HG03439 (cell line): ENCODE data around the gene SLC30A3.

Experiments
- ATAC-seq: cut with Tn5 transposase; IDR thresholded peaks from one replicate; pipeline ENCODE4 v1.9.1; 2021; ENCODE audit warnings: mild to moderate bottlenecking, moderate library complexity; ENCODE audit not compliant: unreplicated experiment

Gene SLC30A3

DNA sequence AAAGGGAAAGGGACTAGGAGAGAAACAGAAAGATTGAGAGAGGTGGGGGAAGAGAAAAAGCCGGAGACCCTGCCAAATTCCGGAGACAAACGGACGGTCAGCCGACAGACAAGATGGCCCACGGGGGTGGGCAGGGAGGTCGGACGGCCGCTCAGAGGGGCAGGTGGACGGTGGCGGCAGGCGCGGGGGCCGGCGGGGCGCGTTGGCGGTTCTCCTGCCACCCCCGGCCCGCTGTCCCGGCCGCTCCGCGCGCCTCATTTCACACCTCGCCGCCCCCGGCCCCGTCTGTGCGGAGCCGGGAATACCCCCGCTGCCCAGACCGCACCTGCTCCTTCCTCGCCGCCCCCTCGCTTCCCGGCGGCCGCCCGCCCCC lies 935 bp downstream of the SLC30A3 start:
- ATAC-seq: no peak

DNA sequence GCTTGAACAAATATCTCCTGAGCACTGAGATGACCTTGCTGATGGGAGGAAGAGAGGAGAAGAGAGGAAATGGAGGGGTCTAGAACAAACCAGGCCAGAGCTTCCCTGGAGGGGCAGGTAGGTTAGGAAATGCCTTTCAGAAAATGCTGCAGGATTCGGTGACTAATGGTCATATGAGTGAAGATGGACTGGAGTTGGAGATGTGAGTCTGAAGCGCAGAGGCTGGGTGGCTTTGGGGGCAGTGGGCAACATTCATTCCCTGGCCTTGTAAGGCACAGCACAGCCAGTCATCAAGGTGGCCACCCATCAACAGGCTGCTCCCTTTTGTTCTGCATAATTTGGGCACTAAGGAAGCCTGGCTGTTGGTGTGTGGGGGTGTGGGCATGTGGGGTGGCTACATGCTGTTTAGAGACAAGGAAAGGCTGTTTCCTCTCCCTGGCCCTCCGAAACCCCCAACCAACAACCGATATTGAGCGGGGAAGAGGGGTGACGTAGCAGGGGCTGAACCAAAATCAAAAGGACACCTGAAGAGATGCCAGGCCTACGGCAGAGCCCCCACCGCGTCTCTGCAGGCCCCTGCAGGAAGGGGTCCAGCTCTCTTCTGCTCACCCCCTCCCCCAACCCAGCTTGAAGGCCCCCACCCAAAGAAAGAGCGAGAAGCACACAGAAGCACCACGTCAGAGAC lies 1.5 kb downstream of the SLC30A3 start:
- ATAC-seq: no peak

DNA sequence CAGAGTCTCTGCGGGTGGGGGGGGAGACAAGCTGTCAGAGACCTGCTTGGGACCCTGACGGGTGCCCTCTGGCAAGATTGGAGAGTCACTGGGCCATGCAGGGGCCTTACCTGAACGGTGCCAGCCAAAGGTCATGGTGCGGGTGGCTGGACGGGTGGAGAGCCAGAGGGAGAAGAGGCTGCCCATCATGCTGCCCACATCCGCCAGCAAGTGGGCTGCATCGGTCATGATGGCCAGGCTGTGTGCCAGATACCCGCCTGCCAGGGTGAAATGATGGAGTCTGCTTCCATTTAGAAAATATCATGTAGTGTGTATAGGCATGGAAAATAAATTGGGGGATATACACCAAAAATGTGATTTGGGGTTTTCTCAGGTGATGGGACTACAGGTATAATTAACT lies 4.8 kb downstream of the SLC30A3 start:
- no peak for ATAC-seq

DNA sequence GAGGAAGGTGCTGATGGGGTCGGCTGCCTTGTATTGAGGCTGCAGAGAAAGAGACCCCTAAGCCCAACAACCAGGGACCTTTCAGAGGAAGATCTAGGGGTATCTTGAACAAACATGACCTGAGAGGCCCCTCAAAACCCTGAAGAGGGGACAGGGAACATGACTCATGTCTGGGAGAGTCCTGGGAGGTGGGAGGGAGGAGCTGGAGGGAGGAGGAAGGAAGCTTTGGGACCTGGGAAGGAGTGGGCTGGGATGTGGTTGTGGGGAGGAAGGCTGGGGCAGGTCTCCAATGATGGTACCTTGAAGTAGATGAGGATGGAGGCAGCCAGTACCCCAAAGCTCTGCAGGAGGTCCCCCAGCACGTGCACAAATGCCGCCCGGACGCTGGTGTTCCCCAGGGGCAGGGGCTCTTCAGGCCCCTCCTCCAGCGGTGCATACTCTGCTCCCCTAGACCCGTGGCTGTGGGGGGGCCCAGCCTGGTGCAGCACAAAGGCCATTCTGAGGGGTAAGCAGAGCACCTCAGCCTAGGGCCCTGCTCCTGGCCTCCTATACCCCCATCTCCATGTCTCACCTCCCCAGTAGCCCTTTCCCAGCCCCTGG lies 5.9 kb downstream of the SLC30A3 start:
- ATAC-seq: no peak

DNA sequence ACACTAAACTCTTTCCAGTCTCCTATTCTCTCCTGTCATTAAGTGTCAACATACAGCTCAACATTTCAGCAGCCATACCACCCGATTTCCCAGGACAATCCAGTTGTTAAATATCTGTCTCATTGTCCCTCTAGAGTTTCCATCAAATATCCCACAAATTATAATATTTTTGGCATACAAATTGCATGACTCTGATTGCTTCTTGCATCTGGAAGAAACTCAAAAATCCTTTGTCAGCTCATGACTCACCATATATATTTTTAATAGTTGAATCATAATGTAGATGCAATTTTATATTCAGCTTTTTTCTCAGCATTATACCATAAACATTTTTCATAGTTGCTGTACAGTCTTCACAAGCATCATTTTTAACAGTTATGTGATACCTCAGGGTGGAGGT lies 7.2 kb downstream of the SLC30A3 start:
- no peak for ATAC-seq

DNA sequence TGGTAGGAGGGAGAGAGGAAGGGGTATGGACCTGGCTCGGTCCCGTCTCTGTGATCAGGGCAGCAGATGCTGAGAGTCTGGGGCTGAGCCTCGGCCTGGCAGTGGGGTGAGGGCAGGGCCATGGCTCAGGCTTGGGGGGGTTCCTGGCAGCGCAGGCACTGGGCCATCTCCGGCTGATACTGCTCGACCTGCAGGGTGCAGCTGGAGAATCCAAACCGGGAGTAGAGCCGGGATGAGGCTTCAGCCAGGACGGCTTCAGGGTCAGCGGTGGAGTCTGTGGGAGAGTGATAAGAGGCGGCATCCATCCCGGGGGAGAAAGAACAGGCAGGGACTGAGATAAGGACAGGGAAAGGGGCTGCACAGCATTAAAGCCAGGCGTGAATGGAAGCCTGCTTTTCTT lies 7.7 kb downstream of the SLC30A3 start:
- no peak for ATAC-seq

DNA sequence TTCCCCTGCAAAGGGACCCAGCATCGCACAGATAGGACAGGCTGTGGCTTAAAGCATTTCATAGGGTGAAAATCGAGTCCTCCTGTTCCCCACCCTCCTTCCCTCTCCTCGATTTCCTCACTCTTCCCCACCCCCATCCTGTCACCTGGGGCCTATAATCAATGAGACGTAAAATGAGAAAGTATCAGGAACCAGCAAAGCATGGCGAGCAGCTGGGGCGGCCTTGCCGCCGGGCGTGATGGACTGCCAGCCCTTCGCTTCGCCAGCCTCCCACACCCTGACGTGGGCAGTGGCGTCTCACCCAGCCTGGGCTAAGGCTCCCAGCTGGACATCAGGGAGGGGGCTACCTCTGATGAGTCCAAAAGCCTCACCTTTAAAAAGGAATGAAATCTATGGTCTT lies 11.1 kb downstream of the SLC30A3 start:
- ATAC-seq: no peak

DNA sequence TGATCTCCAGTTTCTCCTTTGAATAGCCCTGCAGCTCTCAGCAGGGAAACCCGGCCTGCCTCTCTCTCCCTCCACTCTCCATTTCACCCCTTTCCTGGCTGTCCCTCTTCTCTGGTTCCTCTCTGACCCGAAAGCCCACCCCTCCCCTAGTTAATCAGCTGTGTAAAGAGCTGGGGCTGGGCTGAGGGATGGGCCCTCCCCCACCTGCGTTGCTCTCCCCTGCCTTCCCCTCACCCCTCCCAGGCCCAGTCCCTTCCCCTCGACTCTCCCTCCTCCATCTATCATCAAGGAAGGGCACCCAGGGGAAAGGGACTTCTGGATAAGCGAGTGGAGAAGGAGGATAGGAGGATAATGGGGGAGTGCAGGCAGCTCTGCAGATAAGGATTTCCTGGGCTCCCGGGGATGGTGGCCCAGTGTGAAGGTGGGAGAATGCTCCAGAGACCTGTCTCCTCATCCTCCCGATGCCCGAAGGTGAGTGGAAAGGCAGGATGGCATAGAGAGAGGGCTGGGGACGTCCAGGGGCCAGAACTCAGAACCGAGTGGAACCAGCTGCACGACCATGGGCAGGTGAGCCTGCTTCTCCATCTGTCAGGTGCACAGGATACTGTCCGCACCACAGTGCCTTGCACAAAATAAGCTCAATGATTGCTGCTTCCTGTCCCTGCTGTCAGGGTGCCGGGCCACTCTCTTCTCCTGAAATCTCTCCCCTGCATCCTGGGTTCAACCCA lies 12.0 kb downstream of the SLC30A3 start:
- no peak for ATAC-seq

DNA sequence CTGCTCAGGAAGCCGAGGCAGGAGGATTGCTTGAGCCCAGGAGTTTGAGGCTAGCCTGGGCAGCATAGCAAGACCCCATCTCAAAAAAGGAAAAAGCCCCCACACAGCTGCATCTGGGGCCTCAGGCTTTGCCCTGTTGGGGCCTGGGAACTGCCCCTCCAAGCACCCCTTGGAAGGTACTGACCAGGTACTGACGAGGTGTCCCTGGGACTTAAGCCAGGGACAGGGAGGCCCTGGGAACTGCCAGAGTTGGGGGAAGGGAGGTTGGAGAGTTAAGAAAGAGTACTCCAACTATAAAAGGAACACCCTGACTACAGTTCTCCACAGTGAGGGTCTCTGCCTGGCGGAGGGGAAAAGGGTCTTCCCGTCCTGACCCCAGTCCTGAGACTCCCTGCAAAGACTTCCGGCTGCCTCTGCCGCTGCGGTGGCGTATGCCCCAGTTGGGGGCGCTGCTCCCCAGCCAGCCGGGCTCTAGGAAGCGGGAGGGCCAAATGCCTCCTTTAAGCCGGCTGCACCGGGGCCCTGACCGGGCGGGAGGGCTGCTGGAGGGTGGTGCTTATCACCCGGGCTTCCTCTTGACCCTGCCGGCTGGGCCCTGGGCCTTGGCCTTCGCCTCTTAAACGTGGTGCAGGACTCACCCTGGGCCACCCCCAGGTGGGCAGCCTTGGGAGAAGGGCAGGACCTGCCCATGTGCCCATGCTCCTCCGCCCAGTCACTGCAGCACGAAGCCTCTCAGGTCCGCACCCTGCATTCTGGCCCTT lies 12.8 kb downstream of the SLC30A3 start:
- ATAC-seq: no peak

DNA sequence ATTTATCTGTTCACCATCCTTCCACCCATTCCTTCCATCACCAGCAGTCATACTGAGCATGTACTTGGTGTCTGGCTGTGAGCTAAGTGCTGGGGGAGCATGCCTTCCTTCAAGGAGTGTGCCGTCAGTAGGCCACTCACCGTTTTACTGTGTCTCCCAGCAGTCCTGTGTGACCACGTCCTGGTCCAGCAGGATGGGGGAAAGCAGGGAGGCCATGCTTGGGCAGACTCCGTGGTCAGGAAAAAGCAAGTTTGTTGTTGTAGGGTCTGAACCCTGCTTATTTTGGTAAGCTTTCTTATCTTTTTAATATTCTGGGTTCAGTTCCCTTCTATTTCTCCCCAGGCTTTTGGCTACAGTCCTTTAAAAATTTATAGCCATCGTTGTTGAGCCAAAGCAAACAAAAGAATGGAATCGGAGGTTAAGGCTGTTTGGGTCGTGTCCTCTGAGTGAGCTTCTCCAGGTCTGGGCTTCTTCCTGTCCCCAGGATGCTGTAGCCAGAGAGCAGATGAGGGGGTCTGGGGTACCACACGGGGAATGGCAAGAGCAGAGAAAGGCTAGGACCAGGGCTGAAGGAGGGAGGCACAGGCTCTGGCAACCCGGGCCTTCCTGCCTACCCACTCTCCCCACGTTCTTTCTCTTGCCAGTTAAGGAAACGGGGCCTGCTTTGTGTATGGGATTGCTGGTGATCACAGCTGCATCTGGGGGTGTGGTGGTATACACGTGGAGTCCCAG lies 13.5 kb downstream of the SLC30A3 start:
- no peak for ATAC-seq

DNA sequence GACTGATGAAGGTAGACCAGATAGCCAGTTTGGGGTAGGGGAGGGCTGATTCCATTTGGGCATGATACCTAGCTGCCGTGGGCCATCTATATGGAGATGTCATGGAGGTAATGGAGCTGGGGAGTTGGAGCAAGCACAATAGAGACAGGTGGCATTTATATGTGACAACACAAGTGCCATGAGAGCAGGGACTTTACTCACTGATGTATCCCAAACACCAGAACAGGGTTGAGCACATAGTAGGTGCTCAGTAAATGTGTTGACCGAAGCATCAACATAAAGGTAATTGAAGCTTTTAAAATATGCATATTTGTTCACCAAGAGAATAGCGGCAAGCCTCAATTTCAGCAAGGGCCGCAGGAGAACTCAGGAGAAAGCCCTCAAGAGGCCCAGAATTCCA lies 15.0 kb downstream of the SLC30A3 start:
- ATAC-seq: no peak

DNA sequence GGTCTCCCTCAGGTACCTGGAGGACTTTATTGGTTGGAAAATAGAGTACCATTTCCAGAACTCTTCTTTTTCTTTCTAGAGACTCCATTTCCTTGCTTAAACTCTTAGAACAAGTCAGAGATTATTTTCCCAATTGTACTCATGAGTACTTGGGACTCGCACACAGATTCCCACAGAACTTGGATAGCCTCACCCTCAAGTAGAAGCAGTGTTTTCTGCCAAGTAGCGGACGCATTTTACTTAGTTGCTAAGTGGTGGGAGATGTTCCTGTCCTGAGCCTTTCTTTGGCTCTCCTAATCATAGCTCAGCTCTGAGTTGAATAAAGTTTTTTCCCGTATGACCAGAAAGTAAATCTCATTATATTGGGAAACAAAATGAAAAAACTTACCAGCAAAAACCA lies 17.2 kb downstream of the SLC30A3 start:
- ATAC-seq: no peak

DNA sequence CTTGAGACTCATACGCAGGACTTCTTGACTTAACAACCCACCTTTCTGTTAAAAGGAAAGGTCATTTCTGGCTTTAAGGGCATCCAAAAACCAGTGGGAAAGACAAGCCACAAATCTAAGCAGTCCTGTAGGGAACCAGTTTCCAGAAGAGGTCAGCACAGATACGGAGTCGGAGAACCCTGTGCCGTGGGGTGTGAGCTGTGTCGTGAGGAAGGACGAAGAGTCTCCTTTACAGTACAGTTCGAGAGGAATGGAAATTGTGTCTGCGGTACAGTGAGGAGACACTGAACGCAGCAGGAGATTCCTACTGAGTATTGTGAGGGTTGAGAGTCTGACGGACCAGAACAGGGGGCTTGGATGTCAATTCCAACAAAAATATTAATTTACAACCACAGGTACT lies 17.7 kb downstream of the SLC30A3 start:
- no peak for ATAC-seq

DNA sequence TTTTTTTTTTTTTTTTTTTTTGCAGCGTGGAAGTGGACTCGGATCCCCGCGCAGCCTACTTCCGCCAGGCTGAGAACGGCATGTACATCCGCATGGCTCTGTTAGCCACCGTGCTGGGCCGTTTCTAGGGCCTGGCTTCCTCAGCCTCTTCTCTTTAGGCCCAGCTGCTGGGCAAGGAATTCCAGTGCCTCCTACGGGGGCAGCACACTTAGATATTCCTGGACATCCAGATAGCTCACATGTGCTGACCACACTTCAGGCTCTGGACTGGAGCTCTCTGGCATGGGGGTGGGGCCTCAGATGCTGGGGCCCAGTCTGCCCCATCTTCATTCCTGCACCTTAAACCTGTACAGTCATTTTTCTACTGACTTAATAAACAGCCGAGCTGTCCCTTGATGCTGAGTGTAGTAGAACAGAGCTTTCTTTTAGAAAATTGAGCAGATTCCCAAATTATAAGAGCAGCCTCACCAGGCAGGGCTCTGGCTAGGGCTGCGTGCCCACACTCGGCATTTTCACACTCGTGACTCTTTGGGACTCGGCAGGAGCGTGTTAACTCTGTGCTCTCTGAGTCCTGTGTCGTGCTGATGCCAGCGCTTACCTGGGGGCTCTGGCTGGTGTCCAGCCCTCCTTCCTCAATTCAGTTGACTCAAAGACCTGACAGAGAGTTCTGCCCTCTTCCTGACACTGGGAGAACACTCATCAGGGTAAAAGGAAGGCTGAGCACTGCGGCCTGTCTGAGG lies 19.3 kb downstream of the SLC30A3 start:
- no peak for ATAC-seq

DNA sequence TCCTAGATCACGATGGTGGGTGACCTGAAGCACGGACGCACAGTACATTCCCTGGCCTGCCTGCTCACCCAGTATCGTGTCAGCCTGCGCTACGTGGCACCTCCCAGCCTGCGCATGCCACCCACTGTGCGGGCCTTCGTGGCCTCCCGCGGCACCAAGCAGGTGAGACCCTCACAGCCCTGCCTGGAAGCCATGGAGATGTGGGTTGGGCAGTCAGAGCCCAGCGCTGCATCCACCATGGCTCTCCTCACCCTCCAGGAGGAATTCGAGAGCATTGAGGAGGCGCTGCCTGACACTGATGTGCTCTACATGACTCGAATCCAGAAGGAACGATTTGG lies 20.3 kb downstream of the SLC30A3 start:
- no peak for ATAC-seq

DNA sequence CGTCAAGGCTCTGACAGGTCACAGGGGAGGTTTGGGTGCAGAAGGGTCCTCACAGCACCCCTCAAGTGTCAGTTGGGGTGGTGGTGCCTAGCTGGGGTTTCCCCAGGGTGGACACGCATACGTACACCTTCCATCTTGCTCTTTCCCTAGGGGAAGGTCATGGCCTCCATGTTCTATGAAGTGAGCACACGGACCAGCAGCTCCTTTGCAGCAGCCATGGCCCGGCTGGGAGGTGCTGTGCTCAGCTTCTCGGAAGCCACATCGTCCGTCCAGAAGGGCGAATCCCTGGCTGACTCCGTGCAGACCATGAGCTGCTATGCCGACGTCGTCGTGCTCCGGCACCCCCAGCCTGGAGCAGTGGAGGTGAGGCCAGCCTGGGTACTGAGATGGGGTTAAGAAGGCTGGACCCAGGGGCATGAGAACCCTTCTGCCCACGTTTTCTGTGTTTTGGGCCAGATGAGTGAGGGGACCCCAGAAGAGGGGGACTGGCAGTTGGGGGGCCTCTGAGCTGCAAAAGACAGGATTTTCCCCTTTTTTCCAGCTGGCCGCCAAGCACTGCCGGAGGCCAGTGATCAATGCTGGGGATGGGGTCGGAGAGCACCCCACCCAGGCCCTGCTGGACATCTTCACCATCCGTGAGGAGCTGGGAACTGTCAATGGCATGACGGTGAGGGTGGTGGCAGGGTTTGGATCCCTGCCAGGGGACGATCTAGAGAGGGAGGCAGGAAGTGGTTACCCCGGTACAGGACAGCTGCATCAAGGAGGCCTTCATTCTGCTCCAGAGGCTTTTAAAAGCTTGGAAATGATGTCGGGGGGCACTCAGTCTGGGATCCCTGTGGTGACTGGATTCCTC lies 20.9 kb downstream of the SLC30A3 start:
- ATAC-seq: no peak

DNA sequence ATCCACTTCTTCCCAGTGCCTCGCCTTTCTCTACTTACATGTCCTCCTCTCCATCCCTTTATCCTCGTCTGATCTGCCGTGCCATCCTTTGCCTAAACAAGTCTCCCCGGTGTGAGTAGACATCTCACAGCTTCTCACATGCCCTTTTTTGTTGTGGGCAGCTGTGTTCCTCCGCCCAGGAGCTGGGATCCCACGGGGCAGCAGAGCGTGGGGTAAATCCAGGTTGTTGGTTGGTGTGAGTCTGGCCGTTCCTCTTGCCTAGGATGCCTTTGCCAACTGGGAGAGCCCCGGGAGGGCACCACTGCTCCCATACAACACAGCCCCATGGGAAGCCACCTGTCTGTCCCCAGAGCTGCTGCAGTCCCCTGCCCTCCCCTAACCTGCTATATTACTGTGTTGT lies 22.4 kb downstream of the SLC30A3 start:
- no peak for ATAC-seq

DNA sequence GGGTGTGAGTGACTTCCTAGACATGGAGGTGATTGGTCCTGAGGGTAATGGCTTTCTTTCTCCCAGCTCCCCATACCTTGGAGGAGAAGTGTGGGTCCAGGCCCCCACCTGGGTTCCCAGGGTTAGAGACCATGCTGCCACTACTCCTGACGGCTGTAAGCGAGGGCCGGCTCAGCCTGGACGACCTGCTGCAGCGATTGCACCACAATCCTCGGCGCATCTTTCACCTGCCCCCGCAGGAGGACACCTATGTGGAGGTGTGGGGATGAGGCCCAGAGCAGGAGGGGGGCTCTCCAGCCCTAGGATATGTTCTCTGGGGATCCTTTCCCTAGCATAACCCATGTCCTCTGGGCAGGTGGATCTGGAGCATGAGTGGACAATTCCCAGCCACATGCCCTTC lies 23.9 kb downstream of the SLC30A3 start:
- ATAC-seq: no peak

DNA sequence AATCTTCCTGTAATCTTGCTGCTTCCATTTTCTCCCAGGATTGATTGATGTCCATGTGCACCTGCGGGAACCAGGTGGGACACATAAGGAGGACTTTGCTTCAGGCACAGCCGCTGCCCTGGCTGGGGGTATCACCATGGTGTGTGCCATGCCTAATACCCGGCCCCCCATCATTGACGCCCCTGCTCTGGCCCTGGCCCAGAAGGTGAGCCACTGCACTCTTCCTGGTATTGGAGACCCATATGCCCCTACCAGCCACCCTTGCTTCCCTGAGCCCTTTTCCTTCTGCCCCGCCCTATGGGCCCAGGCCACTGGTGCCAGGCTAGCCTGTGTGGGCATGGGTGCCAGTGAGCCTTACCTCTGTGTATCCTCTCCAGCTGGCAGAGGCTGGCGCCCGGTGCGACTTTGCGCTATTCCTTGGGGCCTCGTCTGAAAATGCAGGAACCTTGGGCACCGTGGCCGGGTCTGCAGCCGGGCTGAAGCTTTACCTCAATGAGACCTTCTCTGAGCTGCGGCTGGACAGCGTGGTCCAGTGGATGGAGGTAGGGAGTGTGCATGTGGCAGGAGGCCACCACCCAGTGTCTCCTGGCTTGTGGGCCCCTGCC lies 25.4 kb downstream of the SLC30A3 start:
- no peak for ATAC-seq
